Vein endothelial cell (primary cell): ENCODE measurements around the gene TAAR5. TPM values are rescaled to one million over a fixed set of nuclear protein-coding genes. Genes with fewer than 3 reads are reported as not detected.

Experiments used
- small RNA-seq: library from RNA; depleted of rRNA; stranded (forward); fragments of <200 nt; gene quantifications from one replicate; pipeline ENCODE3, GENCODE V24; 2012
- total RNA-seq: library from RNA; depleted of rRNA; stranded (reverse); fragments of >200 nt; gene quantifications from 2 replicates; pipeline ENCODE4 v1.2.3, GENCODE V29; 2012

TAAR5 gene, protein sequence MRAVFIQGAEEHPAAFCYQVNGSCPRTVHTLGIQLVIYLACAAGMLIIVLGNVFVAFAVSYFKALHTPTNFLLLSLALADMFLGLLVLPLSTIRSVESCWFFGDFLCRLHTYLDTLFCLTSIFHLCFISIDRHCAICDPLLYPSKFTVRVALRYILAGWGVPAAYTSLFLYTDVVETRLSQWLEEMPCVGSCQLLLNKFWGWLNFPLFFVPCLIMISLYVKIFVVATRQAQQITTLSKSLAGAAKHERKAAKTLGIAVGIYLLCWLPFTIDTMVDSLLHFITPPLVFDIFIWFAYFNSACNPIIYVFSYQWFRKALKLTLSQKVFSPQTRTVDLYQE
- total RNA-seq = not detected in 2 replicates

GRCh38 chr6:132589454-132589853, at the start of gene TAAR5:
TSS of gene TAAR5 (minus strand) at chr6:132589741. CDS start at chr6:132589686, 55 bp downstream.

GRCh38 chr6:132624175-132624574, 34.6 kb upstream of the TAAR5 start, which contains the start of gene TAAR2:
TSS of gene TAAR2 (minus strand) at chr6:132624275. CDS start at chr6:132624275, 0 bp downstream.

DNA sequence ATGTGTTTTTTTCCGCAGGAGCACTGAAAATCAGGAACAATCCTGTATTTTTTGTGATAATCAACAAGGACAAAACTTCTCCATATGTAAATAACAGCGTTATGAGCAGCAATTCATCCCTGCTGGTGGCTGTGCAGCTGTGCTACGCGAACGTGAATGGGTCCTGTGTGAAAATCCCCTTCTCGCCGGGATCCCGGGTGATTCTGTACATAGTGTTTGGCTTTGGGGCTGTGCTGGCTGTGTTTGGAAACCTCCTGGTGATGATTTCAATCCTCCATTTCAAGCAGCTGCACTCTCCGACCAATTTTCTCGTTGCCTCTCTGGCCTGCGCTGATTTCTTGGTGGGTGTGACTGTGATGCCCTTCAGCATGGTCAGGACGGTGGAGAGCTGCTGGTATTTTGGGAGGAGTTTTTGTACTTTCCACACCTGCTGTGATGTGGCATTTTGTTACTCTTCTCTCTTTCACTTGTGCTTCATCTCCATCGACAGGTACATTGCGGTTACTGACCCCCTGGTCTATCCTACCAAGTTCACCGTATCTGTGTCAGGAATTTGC, 19.2 kb downstream of the TAAR5 start, which contains the start of gene TAAR6:
Gene TAAR6, plus strand, starts transcription at position 102 of the 557 bp plus-strand sequence. Its CDS starts 0 bp downstream, at position 102.

DNA sequence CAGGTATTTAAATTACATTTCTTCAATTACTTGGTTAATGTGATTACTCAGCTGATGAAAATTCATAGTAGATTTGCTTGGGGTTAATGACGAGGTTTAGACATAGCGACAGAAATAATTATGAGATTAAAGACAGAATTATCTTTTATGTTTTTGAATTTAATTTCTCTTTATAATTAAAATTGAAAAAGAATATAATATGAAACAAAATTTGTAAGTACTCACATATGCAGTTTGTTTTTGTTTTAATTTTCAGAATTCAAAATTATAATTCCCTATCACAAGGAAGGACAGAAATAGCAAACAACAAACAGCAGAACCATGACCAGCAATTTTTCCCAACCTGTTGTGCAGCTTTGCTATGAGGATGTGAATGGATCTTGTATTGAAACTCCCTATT, 37.2 kb downstream of the TAAR5 start, which contains the start of gene TAAR8:
Gene TAAR8, plus strand, starts transcription at position 301 of the 400 bp plus-strand sequence. Its CDS starts 21 bp downstream, at position 322.

Small RNAs within 50 kb of the gene (small RNA-seq; reads per million reads assigned to genes)
- gene TAAR7P = not detected

Other genes with a start within 250 kb of the TAAR5 start
- gene MOXD1, start 188.3 kb downstream of the TAAR5 start, total RNA-seq = 0.29 TPM in 1 of 2 replicates, not detected in the other
- gene STX7, start 76.6 kb downstream of the TAAR5 start, total RNA-seq = 26.8 and 47.7 TPM in 2 replicates
- gene TAAR9, start 51.5 kb downstream of the TAAR5 start, total RNA-seq = not detected in 2 replicates
- not detected in 2 replicates for gene TAAR8, start 37.1 kb downstream of the TAAR5 start, total RNA-seq
- gene TAAR6, start 19.4 kb downstream of the TAAR5 start, total RNA-seq = not detected in 2 replicates
- not detected in 2 replicates for gene TAAR2, start 34.5 kb upstream of the TAAR5 start, total RNA-seq
- gene TAAR1, start 69.4 kb upstream of the TAAR5 start, total RNA-seq = not detected in 2 replicates
- 0.29 TPM in 1 of 2 replicates, not detected in the other for gene VNN1, start 124.3 kb upstream of the TAAR5 start, total RNA-seq
- not detected in 2 replicates for gene VNN2, start 168.2 kb upstream of the TAAR5 start, total RNA-seq
- gene SLC18B1, start 208.9 kb upstream of the TAAR5 start, total RNA-seq = 7.8 and 11.8 TPM in 2 replicates
- gene RPS12, start 224.8 kb upstream of the TAAR5 start, total RNA-seq = 984 and 1,128 TPM in 2 replicates